ENCODE measurements around the gene EDDM13.
"Not testable (repeated sequence)": the region's sequence is repeated elsewhere in the genome, so short reads cannot be mapped to it uniquely, and the experiment has no call there.

EDDM13 gene

DNA sequence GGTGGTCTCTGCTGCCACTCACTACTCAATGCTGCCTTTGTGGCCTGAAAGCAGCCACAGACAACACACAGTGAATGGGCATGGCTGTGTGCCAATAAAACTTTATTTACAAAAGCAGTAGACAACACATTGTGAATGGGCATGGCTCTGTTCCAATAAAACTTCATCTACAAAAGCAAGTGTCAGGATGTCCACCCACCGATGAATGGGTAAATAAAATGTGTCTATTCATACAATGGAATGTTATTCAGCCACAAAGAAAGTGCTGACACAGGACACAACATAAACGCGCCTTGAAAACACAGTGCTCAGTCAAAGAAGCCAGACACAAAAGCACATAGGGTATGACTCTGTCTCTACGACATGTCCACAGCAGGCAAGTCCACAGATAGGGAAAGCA lies 22.0 kb downstream of the EDDM13 start:
- Histone ChIP-seq H2AFZ (ENCODE audit: low read length, unreplicated experiment) (no peak overlapping the region), H3K36me3 (ENCODE audit: insufficient read depth, low read length) (no peaks in the 10 kb centered on the region), H3K27me3 (ENCODE audit: insufficient read depth, low read length) (no peaks in the 10 kb centered on the region), H3K79me2 (ENCODE audit: control insufficient read depth, insufficient read depth, low read length, unreplicated experiment) (no peaks in the 10 kb centered on the region), H3K4me3 (ENCODE audit: low read depth, low read length) (no peak overlapping the region), H3K4me1 (ENCODE audit: control insufficient read depth, insufficient read depth, low read length, unreplicated experiment) (no peaks in the 10 kb centered on the region), H3K27ac (ENCODE audit: low read depth, low read length) (no peak overlapping the region)

DNA sequence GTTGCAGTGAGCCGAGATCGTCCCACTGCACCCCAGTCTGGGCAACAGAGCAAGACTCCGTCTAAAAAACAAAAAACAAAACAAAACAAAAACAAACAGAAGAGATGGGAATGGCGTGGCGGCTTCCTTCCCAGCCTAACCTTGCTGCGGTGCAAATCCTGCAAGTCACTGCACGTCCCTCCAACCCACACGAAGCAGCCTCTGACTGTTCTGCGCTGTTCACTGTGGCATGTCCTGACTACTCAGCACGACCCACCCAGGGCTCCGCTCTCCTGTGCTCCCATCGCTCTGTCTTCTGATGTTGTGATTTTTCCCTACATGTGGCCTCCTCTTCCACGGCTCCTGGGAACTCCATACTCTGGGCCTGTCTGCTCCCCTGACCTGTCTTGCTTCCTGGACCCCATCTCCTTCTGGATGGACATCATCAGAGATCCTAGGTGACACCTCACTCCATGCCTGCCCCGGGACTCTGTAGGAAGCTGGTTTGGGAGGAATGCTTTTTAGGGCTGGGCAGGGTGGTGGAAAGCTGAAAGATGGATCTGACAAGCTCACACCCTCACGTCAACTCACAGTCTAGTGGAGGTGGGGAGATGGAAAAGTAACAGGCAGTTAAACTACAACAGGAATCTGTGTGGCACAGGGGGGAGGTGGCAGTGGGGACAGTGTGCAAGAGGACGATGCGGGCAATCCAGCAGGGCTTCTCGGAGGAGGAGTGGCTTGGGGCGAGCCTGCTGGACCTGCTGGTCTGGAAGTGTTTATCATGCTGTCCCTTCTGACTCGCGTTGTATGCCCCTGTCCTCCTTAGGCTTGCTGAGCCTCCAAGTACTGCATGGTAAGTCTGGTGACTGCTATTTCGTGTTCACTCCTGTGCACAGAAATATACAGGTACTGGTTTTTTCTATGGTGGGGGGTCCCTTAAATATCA lies 23.2 kb downstream of the EDDM13 start:
- no peaks in the 10 kb centered on the region for H3K4me1 ChIP-seq (ENCODE audit: control insufficient read depth, insufficient read depth, low read length, unreplicated experiment)
- no peak overlapping the region for H3K27ac ChIP-seq (ENCODE audit: low read depth, low read length)
- no peak overlapping the region for H2AFZ ChIP-seq (ENCODE audit: low read length, unreplicated experiment)
- H3K36me3 ChIP-seq (ENCODE audit: insufficient read depth, low read length): no peaks in the 10 kb centered on the region
- no peaks in the 10 kb centered on the region for H3K79me2 ChIP-seq (ENCODE audit: control insufficient read depth, insufficient read depth, low read length, unreplicated experiment)
- H3K27me3 ChIP-seq (ENCODE audit: insufficient read depth, low read length): no peaks in the 10 kb centered on the region
- no peak overlapping the region for H3K4me3 ChIP-seq (ENCODE audit: low read depth, low read length)

DNA sequence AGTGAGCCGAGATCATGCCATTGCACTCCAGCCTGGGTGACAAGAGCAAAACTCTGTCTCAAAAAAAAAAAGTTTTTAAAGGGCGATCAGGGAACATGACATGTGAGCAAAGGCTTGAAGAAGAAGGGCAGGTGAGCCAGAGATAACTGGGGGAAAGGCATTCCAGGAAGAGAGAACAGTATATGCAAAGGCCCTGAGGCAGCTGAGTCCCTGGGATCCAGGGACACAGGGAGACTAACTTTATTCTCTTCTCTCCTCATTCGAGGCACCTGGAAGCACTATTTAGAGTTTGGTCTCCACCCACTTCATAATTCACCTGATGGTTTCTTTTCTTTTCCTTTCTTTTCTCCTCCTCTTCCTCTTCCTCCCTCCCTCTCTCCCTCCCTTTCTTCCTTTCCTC lies 24.5 kb downstream of the EDDM13 start:
- no peaks in the 10 kb centered on the region for H3K27me3 ChIP-seq (ENCODE audit: insufficient read depth, low read length)
- no peak overlapping the region for H3K27ac ChIP-seq (ENCODE audit: low read depth, low read length)
- H3K36me3 ChIP-seq (ENCODE audit: insufficient read depth, low read length): no peaks in the 10 kb centered on the region
- no peaks in the 10 kb centered on the region for H3K79me2 ChIP-seq (ENCODE audit: control insufficient read depth, insufficient read depth, low read length, unreplicated experiment)
- no peak overlapping the region for H2AFZ ChIP-seq (ENCODE audit: low read length, unreplicated experiment)
- no peaks in the 10 kb centered on the region for H3K4me1 ChIP-seq (ENCODE audit: control insufficient read depth, insufficient read depth, low read length, unreplicated experiment)
- no peak overlapping the region for H3K4me3 ChIP-seq (ENCODE audit: low read depth, low read length)

DNA sequence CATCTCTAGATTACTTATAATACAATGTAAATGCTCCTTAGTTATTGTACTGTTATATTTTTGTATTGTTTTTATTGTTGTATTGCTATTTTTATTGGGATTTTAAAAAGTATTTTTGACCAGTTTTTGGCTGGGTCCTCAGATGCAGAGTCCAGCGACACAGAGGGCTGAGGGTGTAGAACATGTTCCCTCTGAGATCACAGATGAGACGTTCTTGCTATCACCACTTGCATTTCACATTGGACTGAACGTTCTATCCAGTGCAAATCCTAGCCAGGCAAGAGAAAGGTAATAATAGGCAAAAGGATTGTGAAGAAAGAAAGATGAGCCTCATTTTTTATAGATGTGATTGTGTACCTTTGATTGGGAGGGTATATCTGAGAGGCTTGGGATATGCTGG lies 27.1 kb downstream of the EDDM13 start:
- no peaks in the 10 kb centered on the region for H3K27me3 ChIP-seq (ENCODE audit: insufficient read depth, low read length)
- H3K4me1 ChIP-seq (ENCODE audit: control insufficient read depth, insufficient read depth, low read length, unreplicated experiment): no peaks in the 10 kb centered on the region
- H3K79me2 ChIP-seq (ENCODE audit: control insufficient read depth, insufficient read depth, low read length, unreplicated experiment): no peaks in the 10 kb centered on the region
- H3K27ac ChIP-seq (ENCODE audit: low read depth, low read length): no peak overlapping the region
- no peaks in the 10 kb centered on the region for H3K36me3 ChIP-seq (ENCODE audit: insufficient read depth, low read length)
- no peak overlapping the region for H3K4me3 ChIP-seq (ENCODE audit: low read depth, low read length)
- no peak overlapping the region for H2AFZ ChIP-seq (ENCODE audit: low read length, unreplicated experiment)

DNA sequence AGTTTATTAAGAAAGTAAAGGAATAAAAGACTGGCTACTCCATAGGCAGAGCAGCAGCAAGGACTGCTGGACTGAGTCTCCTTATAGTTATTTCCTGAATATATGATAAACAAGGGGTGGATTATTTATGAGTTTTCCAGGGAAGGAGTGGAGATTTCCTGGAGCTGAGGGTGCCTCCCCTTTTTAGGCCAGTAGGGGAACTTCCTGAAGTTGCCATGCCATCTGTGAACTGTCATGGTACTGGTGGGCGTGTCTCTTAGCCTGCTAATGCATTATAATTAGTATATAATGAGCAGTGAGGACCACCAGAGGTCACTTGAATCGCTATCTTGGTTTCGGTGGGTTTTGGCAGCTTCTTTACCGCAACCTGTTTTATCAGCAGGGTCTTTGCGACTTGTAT lies 28.6 kb downstream of the EDDM13 start:
- no peak overlapping the region for H3K4me3 ChIP-seq (ENCODE audit: low read depth, low read length)
- no peak overlapping the region for H2AFZ ChIP-seq (ENCODE audit: low read length, unreplicated experiment)
- H3K4me1 ChIP-seq (ENCODE audit: control insufficient read depth, insufficient read depth, low read length, unreplicated experiment): no peaks in the 10 kb centered on the region
- H3K79me2 ChIP-seq (ENCODE audit: control insufficient read depth, insufficient read depth, low read length, unreplicated experiment): no peaks in the 10 kb centered on the region
- no peaks in the 10 kb centered on the region for H3K27me3 ChIP-seq (ENCODE audit: insufficient read depth, low read length)
- H3K36me3 ChIP-seq (ENCODE audit: insufficient read depth, low read length): no peaks in the 10 kb centered on the region
- no peak overlapping the region for H3K27ac ChIP-seq (ENCODE audit: low read depth, low read length)

DNA sequence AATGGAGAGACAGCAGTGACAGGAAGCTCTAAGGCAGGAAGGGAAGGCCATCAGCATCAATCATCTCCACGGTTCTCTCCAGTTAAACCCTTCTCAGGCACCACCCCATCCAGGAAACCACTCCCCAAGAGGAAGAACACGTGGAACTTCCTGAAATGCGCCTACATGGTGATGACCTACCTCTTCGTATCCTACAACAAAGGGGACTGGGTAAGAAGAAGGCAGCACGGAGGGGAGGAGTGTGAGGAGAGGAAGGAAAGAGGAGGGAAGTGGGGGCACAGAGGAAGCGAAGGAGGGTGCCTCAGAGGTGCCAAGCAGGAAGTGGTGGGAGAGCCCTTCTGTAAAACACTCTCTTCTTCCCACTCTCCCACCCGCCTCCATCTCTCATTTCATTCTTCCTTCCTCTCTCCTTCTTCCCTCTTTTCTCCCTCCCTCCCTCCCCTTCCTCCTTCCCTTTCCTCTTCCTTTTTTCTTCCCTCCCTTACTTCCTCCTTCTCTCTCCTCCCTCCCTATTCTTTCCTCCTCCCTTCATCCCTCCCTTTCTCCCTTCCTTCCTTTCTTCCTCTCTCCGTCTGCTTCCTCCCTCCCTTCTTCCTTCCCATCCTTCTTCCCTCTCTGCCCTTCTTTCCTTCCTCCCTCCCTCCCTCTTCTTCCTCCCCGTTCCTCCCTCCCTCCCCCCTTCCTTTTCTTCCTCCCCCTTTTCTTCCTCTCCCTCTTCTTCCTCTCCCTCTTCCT lies 29.5 kb downstream of the EDDM13 start:
- Histone ChIP-seq H3K79me2 (ENCODE audit: control insufficient read depth, insufficient read depth, low read length, unreplicated experiment) (no peaks in the 10 kb centered on the region), H2AFZ (ENCODE audit: low read length, unreplicated experiment) (no peak overlapping the region), H3K4me3 (ENCODE audit: low read depth, low read length) (no peak overlapping the region), H3K36me3 (ENCODE audit: insufficient read depth, low read length) (no peaks in the 10 kb centered on the region), H3K4me1 (ENCODE audit: control insufficient read depth, insufficient read depth, low read length, unreplicated experiment) (no peaks in the 10 kb centered on the region), H3K27ac (ENCODE audit: low read depth, low read length) (no peak overlapping the region), H3K27me3 (ENCODE audit: insufficient read depth, low read length) (no peaks in the 10 kb centered on the region)

DNA sequence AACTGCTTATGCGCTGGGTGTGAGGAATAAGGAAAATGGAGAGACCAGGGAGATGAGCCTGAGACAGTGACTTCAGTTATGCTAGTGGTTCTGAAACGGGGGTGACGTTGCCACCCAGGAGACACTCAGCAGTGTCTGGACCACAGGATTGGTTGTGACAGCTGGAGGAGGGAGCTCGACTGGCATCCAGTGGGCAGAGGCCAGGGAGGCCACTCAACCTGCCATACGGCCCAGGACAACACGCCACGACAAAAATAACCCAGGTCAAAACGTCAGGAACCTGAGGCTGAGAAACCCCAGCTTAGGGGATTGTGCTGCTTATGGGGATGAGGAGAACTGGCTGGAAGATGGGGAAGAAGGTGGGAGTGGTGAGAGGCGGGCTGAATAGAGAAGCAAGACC lies 31.7 kb downstream of the EDDM13 start:
- H3K79me2 ChIP-seq (ENCODE audit: control insufficient read depth, insufficient read depth, low read length, unreplicated experiment): no peaks in the 10 kb centered on the region
- no peak overlapping the region for H2AFZ ChIP-seq (ENCODE audit: low read length, unreplicated experiment)
- no peaks in the 10 kb centered on the region for H3K27me3 ChIP-seq (ENCODE audit: insufficient read depth, low read length)
- no peaks in the 10 kb centered on the region for H3K36me3 ChIP-seq (ENCODE audit: insufficient read depth, low read length)
- no peaks in the 10 kb centered on the region for H3K4me1 ChIP-seq (ENCODE audit: control insufficient read depth, insufficient read depth, low read length, unreplicated experiment)
- H3K4me3 ChIP-seq (ENCODE audit: low read depth, low read length): no peak overlapping the region
- no peak overlapping the region for H3K27ac ChIP-seq (ENCODE audit: low read depth, low read length)

DNA sequence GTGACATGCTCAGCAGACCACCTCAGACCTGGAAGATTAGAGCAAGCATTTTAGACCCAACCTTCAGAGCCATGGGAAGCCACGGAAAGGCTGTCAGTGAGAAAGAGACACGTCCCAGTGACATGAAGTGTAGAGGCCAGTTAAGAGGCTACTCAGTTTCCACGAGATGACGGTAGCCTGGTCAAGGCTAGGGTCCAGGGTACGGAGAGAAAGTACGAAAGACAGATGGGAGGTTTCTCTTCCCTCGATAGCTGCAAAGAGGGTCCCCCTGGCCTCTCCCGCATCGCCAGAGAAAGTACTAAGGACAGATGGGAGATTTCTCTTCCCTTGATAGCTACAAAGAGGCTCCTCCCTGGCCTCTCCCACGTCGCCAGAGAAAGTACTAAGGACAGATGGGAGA lies 33.5 kb downstream of the EDDM13 start:
- H2AFZ ChIP-seq (ENCODE audit: low read length, unreplicated experiment): no peak overlapping the region
- no peak overlapping the region for H3K4me3 ChIP-seq (ENCODE audit: low read depth, low read length)
- H3K4me1 ChIP-seq (ENCODE audit: control insufficient read depth, insufficient read depth, low read length, unreplicated experiment): no peaks in the 10 kb centered on the region
- no peak overlapping the region for H3K27ac ChIP-seq (ENCODE audit: low read depth, low read length)
- no peaks in the 10 kb centered on the region for H3K79me2 ChIP-seq (ENCODE audit: control insufficient read depth, insufficient read depth, low read length, unreplicated experiment)
- H3K36me3 ChIP-seq (ENCODE audit: insufficient read depth, low read length): no peaks in the 10 kb centered on the region
- no peaks in the 10 kb centered on the region for H3K27me3 ChIP-seq (ENCODE audit: insufficient read depth, low read length)

DNA sequence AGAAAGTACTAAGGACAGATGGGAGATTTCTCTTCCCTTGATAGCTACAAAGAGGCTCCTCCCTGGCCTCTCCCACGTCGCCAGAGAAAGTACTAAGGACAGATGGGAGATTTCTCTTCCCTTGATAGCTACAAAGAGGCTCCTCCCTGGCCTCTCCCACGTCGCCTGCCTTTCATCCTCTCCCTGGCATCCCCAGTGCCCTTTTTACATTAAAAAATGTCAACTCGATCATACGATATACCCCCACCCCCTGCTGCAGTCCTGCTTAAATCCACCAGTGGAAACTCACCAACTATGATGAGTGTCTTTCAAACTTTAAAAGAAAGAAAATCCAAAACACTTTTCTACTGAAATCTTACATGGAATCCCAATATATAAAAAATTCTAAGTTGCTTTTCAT lies 34.5 kb downstream of the EDDM13 start:
- H3K4me1 ChIP-seq (ENCODE audit: control insufficient read depth, insufficient read depth, low read length, unreplicated experiment); H3K4me3 ChIP-seq (ENCODE audit: low read depth, low read length); H3K27me3 ChIP-seq (ENCODE audit: insufficient read depth, low read length); H3K79me2 ChIP-seq (ENCODE audit: control insufficient read depth, insufficient read depth, low read length, unreplicated experiment); H3K36me3 ChIP-seq (ENCODE audit: insufficient read depth, low read length); H2AFZ ChIP-seq (ENCODE audit: low read length, unreplicated experiment); H3K27ac ChIP-seq (ENCODE audit: low read depth, low read length): not testable (repeated sequence)

DNA sequence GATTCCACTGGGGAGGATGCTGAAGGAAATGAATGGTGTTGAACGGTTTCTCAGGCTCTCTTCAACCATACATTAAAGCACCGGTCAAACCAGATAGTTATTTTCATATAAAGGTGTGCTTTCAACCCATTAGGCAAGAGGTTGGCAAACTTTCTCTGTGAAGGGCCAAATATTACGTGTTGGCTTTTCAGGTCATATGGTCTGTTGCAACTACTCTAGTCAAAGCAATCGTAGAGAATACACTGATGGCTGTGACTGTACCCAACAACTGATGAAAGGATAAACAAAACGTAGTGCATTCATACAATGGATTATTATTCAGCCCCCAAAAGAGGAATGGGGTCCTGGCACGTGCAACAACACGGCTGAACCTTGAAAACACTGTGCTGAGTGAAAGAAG lies 36.2 kb downstream of the EDDM13 start:
- H3K36me3 ChIP-seq (ENCODE audit: insufficient read depth, low read length): no peaks in the 10 kb centered on the region
- no peak overlapping the region for H2AFZ ChIP-seq (ENCODE audit: low read length, unreplicated experiment)

More for the DNA sequence above, 36.2 kb downstream of the EDDM13 start:
- no peak overlapping the region for H3K4me3 ChIP-seq (ENCODE audit: low read depth, low read length)
- no peaks in the 10 kb centered on the region for H3K27me3 ChIP-seq (ENCODE audit: insufficient read depth, low read length)
- H3K27ac ChIP-seq (ENCODE audit: low read depth, low read length): no peak overlapping the region
- H3K79me2 ChIP-seq (ENCODE audit: control insufficient read depth, insufficient read depth, low read length, unreplicated experiment): no peaks in the 10 kb centered on the region
- peaks cover 4% of the 10 kb centered on the region for H3K4me1 ChIP-seq (ENCODE audit: control insufficient read depth, insufficient read depth, low read length, unreplicated experiment)

Data from ACC112 (cell line).